Endothelial cell of umbilical vein (primary cell): ENCODE data around the gene DLG5.

Experiments
- EZH2 ChIP-seq: IDR thresholded peaks from 2 replicates; pipeline ENCODE4 v1.6.1; 2012; ENCODE audit warnings: borderline replicate concordance, low read depth, mild to moderate bottlenecking, moderate library complexity, low read length, inconsistent platforms; ENCODE audit not compliant: severe bottlenecking
- MYC ChIP-seq: IDR thresholded peaks from one replicate; pipeline ENCODE4 v1.6.1; 2011; ENCODE audit warnings: mild to moderate bottlenecking, low read depth, low read length
- POLR2A ChIP-seq: IDR thresholded peaks from 2 replicates; pipeline ENCODE4 v1.6.1; 2012; ENCODE audit warnings: low read depth, mild to moderate bottlenecking, control low read depth, low read length
- TF ChIP-seq, protein P1 (sequence below), 2 donors: IDR thresholded peaks; 1 replicate in 1 of 2; 2 replicates in 1 of 2; pipeline ENCODE4 v1.5.1; 2011; ENCODE audit warnings: low read length in 2 of 2, mild to moderate bottlenecking in 2 of 2, moderate library complexity in 2 of 2, control low read depth in 1 of 2, inconsistent platforms in 1 of 2, low read depth in 1 of 2; ENCODE audit not compliant: insufficient read depth in 1 of 2; ENCODE audit errors: extremely low read depth in 1 of 2

DNA sequence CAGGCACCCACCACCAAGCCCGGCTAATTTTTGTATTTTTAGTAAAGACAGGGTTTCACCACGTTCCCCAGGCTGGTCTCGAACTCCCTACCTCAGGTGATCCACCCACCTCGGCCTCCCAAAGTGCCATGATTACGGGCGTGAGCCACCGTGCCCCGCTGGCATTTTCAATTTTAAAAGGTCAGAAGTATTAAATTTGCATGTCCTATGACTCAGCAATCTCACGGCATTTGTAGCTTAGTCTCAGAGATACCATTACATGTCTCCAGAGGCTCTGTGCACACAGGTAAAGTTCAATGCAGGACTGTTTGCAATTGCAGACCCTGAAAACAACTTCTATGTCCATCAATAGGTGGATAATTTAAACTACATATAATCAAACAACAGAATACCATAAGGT is 99.2 kb downstream of the DLG5 start:
- TF ChIP-seq, protein P1, sequence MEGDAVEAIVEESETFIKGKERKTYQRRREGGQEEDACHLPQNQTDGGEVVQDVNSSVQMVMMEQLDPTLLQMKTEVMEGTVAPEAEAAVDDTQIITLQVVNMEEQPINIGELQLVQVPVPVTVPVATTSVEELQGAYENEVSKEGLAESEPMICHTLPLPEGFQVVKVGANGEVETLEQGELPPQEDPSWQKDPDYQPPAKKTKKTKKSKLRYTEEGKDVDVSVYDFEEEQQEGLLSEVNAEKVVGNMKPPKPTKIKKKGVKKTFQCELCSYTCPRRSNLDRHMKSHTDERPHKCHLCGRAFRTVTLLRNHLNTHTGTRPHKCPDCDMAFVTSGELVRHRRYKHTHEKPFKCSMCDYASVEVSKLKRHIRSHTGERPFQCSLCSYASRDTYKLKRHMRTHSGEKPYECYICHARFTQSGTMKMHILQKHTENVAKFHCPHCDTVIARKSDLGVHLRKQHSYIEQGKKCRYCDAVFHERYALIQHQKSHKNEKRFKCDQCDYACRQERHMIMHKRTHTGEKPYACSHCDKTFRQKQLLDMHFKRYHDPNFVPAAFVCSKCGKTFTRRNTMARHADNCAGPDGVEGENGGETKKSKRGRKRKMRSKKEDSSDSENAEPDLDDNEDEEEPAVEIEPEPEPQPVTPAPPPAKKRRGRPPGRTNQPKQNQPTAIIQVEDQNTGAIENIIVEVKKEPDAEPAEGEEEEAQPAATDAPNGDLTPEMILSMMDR (IDR thresholded peaks at IDR 0.05; ENCODE audit: extremely low read depth in 1 of 2, insufficient read depth in 1 of 2, low read depth in 1 of 2, low read length in 2 of 2), result no peak
- TF ChIP-seq EZH2, result no peak
- TF ChIP-seq MYC, result no peak
- no peak for TF ChIP-seq POLR2A
